ENCODE data around the gene JAKMIP2.

The JAKMIP2 gene

DNA sequence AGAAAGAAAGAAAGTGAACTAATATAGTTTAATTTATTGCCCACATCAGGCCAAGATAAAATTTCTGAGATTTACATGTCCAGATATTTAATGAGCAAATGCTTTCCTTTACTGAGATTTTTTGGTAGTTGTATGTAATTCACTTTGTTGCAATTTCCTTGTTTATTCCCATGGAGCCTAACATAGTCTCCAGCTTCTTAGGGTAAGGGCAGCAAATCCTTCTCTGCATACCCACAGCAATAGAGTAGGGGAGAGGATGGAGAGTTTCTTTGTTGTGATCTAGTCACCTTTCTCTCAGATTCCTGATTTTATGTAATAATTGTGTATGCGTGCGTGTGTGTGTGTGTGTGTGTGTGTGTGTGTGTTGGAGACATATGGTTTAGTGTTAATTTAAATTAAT, 221.1 kb downstream of the JAKMIP2 start:
- H3K27ac ChIP-seq, result no peak overlapping the region
- no peak for DNase-seq (ENCODE audit: low spot score)
- H3K4me3 ChIP-seq, result no peak overlapping the region
- TF ChIP-seq, protein P1, sequence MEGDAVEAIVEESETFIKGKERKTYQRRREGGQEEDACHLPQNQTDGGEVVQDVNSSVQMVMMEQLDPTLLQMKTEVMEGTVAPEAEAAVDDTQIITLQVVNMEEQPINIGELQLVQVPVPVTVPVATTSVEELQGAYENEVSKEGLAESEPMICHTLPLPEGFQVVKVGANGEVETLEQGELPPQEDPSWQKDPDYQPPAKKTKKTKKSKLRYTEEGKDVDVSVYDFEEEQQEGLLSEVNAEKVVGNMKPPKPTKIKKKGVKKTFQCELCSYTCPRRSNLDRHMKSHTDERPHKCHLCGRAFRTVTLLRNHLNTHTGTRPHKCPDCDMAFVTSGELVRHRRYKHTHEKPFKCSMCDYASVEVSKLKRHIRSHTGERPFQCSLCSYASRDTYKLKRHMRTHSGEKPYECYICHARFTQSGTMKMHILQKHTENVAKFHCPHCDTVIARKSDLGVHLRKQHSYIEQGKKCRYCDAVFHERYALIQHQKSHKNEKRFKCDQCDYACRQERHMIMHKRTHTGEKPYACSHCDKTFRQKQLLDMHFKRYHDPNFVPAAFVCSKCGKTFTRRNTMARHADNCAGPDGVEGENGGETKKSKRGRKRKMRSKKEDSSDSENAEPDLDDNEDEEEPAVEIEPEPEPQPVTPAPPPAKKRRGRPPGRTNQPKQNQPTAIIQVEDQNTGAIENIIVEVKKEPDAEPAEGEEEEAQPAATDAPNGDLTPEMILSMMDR (IDR thresholded peaks at IDR 0.05), result no peak

DNA sequence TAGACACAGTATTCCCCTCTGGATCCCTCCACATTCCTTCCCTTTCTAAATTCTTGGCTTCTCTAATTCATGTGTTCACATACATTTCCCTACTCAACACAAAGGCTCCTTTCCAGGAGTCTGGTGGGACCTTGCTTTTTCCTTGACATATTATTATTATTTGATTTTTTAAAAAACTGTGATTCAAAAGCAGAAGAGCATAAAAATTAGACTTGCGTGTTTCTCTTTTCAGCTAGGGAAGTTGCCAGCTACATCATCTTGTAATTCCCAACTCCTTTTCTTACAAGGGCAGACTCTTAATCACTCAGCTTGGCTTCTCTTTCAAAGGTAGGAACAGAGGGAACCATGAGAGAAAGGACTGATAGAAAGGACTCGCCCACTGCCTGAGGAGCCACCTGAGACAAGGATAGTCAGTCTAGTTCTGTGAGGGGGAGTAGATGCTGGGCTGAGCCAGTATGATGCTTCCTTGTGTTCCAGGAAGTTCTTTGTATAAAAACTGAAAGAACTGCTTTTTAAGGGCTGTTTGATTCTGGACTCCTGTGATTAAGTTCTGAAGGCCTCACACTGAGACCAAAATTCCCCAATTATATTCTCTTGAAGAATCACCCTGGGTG, 221.7 kb downstream of the JAKMIP2 start:
- DNase-seq (ENCODE audit: low spot score), result no peak
- no peak overlapping the region for H3K27ac ChIP-seq
- TF ChIP-seq, protein P1 (IDR thresholded peaks at IDR 0.05), result no peak
- H3K4me3 ChIP-seq, result no peak overlapping the region

DNA sequence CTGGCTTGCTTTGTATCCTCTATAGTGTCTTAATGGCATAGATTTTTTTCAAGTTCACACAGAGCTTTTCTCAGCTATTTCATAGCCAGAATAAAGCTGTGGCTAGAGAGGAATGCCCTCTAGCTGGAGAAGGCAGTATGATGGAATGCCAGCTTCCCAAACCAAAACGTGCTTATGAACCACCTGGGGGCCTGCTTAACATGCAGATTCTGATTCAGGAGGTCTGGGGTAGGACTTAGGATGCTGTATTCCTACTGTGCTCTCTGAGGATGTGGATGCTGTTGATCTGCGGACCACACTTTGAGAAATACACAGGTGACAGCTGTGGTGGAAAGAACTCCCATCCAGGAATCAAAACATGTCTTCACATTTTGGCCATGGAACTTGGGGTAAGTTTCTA, 222.8 kb downstream of the JAKMIP2 start:
- no peak for DNase-seq (ENCODE audit: low spot score)
- TF ChIP-seq, protein P1 (IDR thresholded peaks at IDR 0.05), result no peak
- Histone ChIP-seq H3K4me3 (no peak overlapping the region), H3K27ac (no peak overlapping the region)

DNA sequence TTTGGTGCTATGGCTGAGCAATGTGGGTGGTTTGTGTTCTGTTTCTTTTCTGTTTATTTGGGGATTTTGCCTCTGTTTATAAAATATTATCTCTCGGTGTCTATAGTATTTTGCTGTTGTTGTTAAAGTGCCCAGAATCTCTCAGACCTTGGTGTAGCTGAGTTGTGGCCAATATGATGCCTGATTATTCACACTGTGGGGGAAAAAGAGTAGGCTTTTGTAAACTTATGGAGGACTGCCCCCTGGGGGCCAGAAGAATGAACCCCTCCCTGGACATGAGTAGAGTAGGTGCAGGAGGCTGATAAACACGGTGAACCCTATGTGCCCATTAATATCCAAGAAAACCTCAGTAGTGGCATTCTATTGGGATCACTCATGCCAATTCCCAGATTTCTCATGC, 223.7 kb downstream of the JAKMIP2 start:
- TF ChIP-seq, protein P1 (IDR thresholded peaks at IDR 0.05), result peak; percentile 48
- Histone ChIP-seq H3K27ac (peak overlapping the region in 1 of 2 donors; percentile 44), H3K4me3 (no peak overlapping the region)
- no peak for DNase-seq (ENCODE audit: low spot score)

DNA sequence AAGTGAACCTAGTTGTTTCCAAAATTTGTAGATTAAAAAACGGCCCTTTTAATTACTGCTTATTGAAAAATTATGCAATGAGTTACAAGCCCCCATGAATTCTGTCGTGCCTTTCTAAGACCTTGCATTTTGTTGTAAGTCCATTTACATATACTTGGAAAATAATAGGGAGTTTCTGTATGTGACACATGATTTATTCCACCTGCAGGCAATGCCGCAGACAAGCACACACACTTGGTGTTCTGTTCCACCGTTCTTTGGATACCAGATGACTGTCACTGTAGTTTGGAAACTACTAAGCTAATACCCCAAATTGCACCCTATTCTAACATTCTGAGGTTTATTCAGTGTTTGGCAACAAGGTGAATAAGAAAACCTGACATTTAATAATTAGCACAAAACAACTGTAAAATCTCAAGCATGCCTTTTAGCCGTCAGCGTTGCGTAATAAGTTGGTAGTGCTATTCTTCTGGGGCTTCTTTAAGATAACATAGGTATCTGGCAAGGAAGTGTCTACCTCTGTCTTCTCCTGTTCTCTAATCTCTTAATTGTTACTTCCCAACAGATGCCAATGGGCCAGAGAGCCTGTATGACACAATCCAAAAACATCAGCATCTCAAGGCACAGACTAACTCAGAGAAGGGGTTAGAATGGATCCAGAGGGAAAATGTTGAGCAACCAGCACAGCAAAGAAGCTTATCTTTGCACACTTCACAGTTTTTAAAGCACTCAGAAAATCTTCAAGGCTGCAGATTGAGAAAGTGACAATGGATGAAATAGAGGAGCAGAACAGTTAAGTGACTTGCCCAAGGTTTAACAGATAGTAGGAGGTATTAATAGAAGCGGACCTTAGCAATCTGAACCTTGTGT, 224.4 kb downstream of the JAKMIP2 start:
- no peak overlapping the region for H3K4me3 ChIP-seq
- no peak for DNase-seq (ENCODE audit: low spot score)
- H3K27ac ChIP-seq, result peak overlapping the region; percentile 11 to 44
- TF ChIP-seq, protein P1 (IDR thresholded peaks at IDR 0.05), result no peak

DNA sequence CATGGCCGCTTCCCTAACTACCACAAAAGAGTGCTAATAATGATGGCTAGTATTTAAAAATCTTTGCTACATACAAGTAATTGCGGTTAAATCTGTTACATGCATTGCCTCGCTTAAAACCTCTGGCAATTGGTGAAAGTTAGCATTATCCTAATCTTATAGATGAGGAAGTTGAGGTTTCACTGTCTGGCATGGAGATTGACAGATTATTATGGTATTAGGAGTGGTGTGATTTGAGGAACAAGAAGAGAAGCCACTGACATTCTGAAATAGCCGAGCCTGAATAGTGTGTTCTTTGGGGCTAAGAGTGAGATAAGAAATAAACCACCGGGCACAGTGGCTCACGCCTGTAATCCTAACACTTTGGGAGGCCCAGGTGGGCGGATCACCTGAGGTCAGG, 227.4 kb downstream of the JAKMIP2 start:
- Histone ChIP-seq H3K27ac (peak overlapping the region; percentile 87 to 88), H3K4me3 (no peak overlapping the region)
- DNase-seq (ENCODE audit: low spot score), result no peak
- TF ChIP-seq, protein P1 (IDR thresholded peaks at IDR 0.05), result no peak
